Measurements from ENCODE around the gene ADPRHL1.
"Not testable (repeated sequence)": the region's sequence is repeated elsewhere in the genome, so short reads cannot be mapped to it uniquely, and the experiment has no call there.

The ADPRHL1 gene

GRCh38 chr13:113371061-113371460 is 82.2 kb downstream of the ADPRHL1 start:
- DNase-seq (ENCODE audit: low read depth) = no peak

GRCh38 chr13:113369881-113370280 is 83.4 kb downstream of the ADPRHL1 start:
- DNase-seq (ENCODE audit: low read depth) = no peak

- no peak for DNase-seq (ENCODE audit: low read depth)
These were observed 84.1 kb downstream of the ADPRHL1 start for GRCh38 chr13:113369189-113369588.

DNA sequence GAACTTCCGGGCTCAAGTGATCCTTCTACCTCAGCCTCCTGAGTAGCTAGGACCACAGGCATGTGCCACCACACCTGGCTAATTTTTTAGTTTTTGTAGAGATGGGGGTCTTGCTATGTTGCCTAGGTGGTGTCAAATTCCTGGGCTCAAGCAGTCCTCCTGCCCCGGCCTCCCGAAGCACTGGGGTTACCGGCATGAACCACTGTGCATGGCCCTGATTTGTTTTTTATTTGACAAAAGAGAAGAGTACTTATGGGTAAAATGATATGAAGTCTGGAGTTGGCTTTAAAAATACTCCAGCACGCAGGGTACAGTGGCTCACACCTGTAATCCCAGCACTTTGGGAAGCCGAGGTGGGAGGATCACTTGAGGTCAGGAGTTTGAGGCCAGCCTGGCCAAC is 84.9 kb downstream of the ADPRHL1 start:
- DNase-seq (ENCODE audit: low read depth) = not testable (repeated sequence)

- no peak for DNase-seq (ENCODE audit: low read depth)
These were observed 85.5 kb downstream of the ADPRHL1 start for GRCh38 chr13:113367771-113368170.

DNA sequence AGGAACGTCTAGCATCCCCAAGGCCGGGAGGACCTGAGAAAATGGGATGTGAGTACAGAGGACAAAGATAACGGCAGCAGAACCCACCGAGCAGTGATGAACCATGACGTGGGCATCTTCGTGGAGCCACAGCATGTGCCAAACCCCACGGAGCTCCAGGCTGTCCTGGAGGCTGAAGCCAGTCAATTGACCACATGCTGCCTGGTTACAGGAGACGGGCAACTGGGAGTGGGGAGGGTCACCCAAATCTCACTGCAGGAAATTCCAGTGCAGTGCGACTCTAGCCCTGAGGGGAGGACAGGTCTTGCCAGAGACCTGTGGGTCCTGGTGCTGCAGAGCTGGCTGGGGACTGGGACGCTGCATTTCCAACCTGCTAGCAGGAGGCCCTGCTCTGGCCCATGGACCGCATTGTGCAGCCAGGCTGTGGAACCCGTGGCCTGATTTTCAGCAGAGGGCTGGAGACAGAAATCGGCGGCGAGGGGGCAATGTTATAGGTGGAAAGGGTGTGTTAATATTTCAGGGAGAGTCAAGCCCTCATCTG is 86.2 kb downstream of the ADPRHL1 start:
- DNase-seq (ENCODE audit: low read depth) = no peak

DNA sequence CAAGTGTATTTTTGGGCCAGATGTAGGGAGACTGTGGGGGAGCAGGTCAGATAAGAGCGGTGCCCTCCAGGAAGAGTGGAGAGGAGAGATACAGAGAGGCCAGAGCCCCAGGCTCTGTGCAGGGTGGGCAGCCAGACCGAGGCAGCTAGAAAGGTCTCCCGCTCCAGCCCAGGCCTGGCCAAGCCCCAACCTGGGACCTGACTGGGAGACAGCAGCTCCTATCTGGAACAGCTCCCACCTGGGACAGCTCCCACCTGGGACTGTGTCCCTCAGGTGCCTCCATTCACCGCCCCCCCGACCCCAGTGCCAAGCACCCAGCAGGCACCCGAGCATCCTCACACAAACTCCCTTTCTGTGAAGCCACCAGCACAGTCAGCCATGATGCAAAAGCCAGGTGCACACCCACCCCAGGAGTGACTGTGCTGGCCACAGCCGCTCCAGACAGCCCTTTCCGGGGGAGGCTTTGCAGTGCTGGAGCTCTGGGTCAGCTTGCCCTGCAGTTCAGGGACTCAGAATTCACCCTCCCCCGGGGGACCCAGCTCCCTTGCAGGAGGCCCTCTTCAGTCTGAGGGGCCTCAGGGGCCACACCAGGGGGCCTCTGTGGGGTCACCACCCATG is 87.2 kb downstream of the ADPRHL1 start:
- no peak for DNase-seq (ENCODE audit: low read depth)

GRCh38 chr13:113365583-113365970 is 87.7 kb downstream of the ADPRHL1 start:
- DNase-seq (ENCODE audit: low read depth) = no peak

DNA sequence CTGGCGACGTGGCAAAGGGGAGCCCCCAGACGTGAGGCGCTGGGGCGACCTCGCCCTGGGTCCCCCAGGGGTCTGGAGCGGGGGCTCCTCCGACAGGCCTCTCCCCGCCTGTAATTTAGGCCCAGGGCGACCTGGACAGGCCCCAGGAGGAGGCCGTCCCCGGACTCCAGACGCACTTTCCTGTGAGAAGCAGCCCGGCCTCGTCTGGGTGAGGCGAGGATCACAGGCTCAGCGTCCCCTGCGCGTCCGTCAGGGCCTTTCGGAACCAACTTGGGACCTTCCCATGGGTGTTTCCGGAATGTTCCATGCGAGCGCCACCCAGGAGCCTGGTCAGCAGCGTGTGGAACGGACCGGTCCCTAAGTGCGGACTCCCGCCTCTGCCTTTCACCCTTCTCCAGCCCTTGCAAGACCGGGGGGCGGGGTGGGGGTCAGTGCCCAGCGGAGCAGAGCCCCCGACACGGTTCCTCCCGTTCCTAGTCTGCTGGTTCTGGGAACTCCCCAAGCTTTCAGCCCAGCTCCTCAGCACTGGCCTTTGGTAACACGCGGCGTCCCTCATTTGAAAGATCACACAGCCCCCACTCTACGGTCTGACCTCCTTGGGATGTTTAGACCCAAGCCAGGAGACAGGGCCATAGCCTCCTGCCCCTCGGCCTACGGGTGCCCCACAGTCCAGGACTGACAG is 88.2 kb downstream of the ADPRHL1 start:
- DNase-seq (ENCODE audit: low read depth) = no peak

DNA sequence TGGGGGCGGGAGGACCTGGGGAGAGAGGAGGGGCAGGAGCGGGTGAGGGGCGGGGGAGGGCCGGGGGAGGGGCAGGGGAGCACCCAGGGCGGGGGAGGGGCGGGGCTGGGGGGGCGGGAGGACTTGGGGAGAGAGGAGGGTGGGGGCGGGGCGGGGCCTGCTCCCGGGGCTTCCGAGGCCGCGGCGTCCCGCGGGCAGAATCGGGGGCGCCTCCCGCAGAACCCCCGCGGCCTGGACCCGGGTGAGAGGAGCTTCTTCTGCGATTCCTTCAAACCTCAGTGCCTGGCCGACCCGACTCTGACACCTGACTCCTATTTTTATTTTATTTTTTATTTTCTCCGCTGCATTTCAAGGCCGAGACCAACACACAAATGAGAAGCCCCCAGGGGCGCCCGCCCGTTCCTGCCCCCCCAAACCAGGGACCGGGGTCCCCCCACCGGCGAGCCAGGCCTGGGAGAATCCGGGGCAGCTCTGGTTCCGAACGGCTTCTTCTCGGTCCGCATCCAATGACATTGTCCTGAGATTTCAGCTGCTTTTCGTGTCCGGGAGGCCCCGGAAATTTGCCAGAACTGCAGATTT is 88.9 kb downstream of the ADPRHL1 start:
- no peak for DNase-seq (ENCODE audit: low read depth)

GRCh38 chr13:113361406-113361805 is 91.9 kb downstream of the ADPRHL1 start:
- DNase-seq (ENCODE audit: low read depth) = no peak

- DNase-seq (ENCODE audit: low read depth) = no peak
These were observed 92.8 kb downstream of the ADPRHL1 start for GRCh38 chr13:113360446-113360845.

DNA sequence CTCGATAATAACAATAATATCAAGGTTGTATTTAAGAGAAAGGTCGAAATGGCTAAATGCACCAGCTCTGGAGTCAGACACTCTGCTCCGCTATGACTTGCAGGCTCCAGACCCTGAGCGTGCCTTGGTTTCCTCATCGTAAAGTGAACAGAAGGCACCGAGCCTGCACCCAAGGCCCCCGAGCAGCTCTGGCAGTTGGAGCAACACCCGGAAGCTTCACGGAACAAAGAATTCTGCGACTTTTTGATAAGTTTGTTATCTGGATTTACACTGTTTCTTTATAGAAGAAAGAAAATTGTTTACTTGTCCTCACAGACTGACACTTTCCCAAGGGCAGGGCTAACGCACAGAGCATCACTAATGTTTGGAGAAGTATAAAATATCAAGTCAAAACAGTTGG is 93.7 kb downstream of the ADPRHL1 start:
- no peak for DNase-seq (ENCODE audit: low read depth)

DNA sequence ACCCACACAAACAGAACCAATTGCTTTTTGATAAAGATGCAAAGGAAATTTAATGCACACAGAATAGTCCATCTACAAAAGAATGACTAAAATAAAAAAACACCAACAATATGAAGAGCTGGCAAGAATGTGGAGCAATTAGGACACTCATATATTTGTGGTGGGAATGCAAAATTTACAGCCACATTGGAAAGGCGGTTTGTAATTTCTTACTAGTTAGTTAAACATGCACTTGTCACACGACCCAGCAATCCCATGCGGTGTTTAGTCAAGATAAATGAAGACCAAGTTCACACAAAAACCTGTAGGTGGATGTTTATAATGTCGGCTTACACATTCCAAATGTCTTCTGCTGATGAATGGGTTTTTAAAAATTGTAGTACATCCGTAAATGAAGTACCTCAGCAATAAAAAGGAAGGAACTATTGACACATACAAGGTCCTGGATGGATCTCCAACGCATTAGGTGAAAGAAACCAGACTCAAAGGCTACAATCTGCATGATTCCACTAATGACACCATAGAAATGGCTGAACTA is 94.6 kb downstream of the ADPRHL1 start:
- DNase-seq (ENCODE audit: low read depth) = no peak

GRCh38 chr13:113357529-113357928 is 95.8 kb downstream of the ADPRHL1 start:
- DNase-seq (ENCODE audit: low read depth) = no peak

DNA sequence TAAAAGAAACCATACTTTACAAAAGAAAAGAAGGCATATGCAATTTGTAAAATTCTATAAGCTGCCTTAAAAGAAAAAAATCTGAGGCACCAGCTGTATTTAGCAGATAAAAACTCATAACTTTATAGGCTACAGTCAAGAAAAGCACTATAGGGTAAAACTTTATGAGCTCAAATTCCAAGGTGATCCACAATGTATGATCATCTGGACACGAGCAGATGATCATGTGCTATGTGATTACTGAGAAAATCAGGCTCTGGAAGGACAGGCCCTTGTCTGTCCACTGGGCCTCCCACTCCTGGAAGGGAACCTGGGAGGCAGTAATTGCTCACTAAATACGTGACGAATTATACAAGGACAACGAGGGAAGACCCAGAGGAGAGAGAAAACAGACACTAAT is 96.7 kb downstream of the ADPRHL1 start:
- no peak for DNase-seq (ENCODE audit: low read depth)

- no peak for DNase-seq (ENCODE audit: low read depth)
These were observed 97.7 kb downstream of the ADPRHL1 start for GRCh38 chr13:113355621-113356020.

GRCh38 chr13:113354831-113355610 is 98.3 kb downstream of the ADPRHL1 start:
- DNase-seq (ENCODE audit: low read depth) = no peak

DNA sequence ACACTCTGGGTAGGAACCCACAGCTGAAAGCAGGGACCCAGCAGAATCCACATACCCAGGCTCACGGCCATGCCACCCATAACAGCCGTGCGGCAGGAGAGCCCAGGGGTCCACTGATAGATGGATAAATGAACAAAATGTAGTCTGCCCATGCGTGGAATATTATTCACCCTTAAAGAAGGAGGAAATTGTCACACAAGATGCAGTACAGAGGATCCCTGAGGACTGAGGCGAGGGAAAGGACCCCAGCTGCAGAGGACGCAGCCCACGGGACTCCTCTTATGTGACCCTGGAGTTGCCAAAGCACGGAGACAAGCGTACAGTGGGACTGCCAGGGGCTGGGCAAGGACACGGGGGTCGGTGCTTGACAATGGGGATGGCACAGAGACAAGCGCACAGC is 100.0 kb downstream of the ADPRHL1 start:
- DNase-seq (ENCODE audit: low read depth) = no peak

DNA sequence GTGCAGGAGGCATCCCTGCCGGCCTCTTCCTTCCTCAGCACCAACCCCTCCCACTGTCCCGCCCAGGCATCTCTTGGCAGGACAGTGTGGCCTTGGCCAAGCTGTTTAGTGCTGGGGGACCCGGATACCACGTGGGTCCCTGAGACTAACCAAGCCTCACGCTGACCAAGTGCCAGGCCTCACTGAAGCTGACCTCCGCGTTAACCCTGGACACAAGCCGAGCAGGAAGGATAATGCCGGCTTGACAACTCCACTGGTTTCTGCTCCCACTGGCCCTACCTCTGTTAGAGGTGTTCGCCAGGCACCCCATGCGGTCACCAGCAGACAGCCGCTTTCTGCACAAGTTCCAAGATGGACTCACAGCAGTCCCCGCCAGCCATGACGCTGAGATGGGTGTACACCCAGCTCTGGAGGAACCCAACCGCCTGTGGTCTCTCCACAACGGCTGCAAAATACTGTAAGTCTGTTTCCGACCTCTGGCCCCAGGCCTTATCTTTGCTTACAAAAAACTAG is 101.7 kb downstream of the ADPRHL1 start:
- no peak for DNase-seq (ENCODE audit: low read depth)

GRCh38 chr13:113350938-113351335 is 102.4 kb downstream of the ADPRHL1 start:
- no peak for DNase-seq (ENCODE audit: low read depth)
